Measurements from ENCODE around the gene SULT1A2.

SULT1A2 gene

DNA sequence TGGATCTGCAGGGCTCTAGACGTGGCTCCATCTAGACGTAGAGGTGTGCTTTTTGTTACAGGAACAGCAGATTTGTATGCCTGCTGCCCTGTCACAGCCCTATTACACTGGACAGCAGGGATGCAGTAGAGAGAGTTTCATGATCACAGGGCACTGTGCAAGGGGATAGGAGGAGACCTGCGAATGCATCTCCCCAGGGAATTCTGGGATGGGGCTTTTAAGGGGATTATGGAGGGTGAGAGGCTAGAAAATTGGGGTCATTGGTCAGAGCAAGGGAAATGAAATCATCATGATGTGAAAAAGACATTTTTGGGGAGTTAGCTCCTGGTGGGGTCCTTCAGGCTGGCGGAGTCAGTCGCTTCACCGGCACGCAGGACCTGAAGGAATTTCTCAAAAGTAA lies 54.2 kb downstream of the SULT1A2 start:
- no peaks in the 10 kb centered on the region for H4K20me1 ChIP-seq (ENCODE audit: insufficient read depth, low read length, poor library complexity, severe bottlenecking)
- no peaks in the 10 kb centered on the region for H3K4me1 ChIP-seq (ENCODE audit: insufficient read depth, low read length, poor library complexity, severe bottlenecking)
- H3K36me3 ChIP-seq (ENCODE audit: insufficient read depth, low read length), result no peaks in the 10 kb centered on the region
- no peak overlapping the region for H3K4me3 ChIP-seq (ENCODE audit: low read length, poor library complexity, severe bottlenecking)
- no peak overlapping the region for H3K4me2 ChIP-seq (ENCODE audit: low read depth, low read length, poor library complexity, severe bottlenecking)
- H3K27me3 ChIP-seq (ENCODE audit: insufficient read depth, low read length, poor library complexity, severe bottlenecking), result no peaks in the 10 kb centered on the region
- no peaks in the 10 kb centered on the region for H3F3A ChIP-seq (ENCODE audit: low read depth)
- H3K79me2 ChIP-seq (ENCODE audit: insufficient read depth, low read length), result no peaks in the 10 kb centered on the region
- TF ChIP-seq, protein P1, sequence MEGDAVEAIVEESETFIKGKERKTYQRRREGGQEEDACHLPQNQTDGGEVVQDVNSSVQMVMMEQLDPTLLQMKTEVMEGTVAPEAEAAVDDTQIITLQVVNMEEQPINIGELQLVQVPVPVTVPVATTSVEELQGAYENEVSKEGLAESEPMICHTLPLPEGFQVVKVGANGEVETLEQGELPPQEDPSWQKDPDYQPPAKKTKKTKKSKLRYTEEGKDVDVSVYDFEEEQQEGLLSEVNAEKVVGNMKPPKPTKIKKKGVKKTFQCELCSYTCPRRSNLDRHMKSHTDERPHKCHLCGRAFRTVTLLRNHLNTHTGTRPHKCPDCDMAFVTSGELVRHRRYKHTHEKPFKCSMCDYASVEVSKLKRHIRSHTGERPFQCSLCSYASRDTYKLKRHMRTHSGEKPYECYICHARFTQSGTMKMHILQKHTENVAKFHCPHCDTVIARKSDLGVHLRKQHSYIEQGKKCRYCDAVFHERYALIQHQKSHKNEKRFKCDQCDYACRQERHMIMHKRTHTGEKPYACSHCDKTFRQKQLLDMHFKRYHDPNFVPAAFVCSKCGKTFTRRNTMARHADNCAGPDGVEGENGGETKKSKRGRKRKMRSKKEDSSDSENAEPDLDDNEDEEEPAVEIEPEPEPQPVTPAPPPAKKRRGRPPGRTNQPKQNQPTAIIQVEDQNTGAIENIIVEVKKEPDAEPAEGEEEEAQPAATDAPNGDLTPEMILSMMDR (conservative IDR thresholded peaks at IDR 0.05; ENCODE audit: low read length), result no peak
- no peak overlapping the region for H3K9ac ChIP-seq (ENCODE audit: low read depth, low read length, poor library complexity, severe bottlenecking)
- H3K9me3 ChIP-seq (ENCODE audit: insufficient read depth, low read depth, low read length), result no peaks in the 10 kb centered on the region
- no peaks in the 10 kb centered on the region for H3K9me2 ChIP-seq (replicated peaks; ENCODE audit: low read depth, low read length)
- peak overlapping the region; percentile 45; the same call in 1 of the 2 replicates for H2AFZ ChIP-seq (ENCODE audit: low read length)

Measured in Loucy (cell line).